ENCODE measurements around the gene DENND4A.

DNA sequence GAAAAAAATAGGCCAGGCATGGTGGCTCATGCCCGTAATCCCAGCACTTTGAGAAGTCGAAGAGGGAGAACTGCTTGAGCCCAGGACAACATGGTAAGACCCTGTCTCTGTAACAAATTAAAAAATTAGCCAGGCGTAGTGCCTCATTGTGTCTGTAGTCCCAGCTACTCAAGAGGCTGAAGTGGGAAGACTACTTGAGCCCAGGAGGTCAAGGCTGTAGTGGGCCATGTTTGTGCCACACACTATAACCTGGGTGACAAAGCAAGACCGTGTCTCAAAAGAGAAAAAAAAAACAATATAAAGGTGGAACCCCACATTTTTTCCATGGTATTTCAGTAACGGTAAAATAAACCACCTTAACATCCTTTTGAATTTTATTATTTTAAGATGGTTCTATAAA is 69.9 kb downstream of the DENND4A start:
- TF ChIP-seq, protein P1, sequence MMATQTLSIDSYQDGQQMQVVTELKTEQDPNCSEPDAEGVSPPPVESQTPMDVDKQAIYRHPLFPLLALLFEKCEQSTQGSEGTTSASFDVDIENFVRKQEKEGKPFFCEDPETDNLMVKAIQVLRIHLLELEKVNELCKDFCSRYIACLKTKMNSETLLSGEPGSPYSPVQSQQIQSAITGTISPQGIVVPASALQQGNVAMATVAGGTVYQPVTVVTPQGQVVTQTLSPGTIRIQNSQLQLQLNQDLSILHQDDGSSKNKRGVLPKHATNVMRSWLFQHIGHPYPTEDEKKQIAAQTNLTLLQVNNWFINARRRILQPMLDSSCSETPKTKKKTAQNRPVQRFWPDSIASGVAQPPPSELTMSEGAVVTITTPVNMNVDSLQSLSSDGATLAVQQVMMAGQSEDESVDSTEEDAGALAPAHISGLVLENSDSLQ (IDR thresholded peaks at IDR 0.05): no peak
- TF ChIP-seq SP1 (IDR thresholded peaks at IDR 0.05): no peak
- TF ChIP-seq ELF4 (IDR thresholded peaks at IDR 0.05): no peak
- no peak for TF ChIP-seq LEF1 (IDR thresholded peaks at IDR 0.05; ENCODE audit: borderline replicate concordance)
- TF ChIP-seq ZNF384 (IDR thresholded peaks at IDR 0.05): no peak
- no peak for TF ChIP-seq FOXK2 (IDR thresholded peaks at IDR 0.05)
- no peak for TF ChIP-seq HDGF (IDR thresholded peaks at IDR 0.05; ENCODE audit: borderline replicate concordance)
- no peak for TF ChIP-seq FOXM1 (IDR thresholded peaks at IDR 0.05; ENCODE audit: borderline replicate concordance)
- no peak for TF ChIP-seq L3MBTL2 (conservative IDR thresholded peaks at IDR 0.05)
- TF ChIP-seq CTBP1 (IDR thresholded peaks at IDR 0.05; ENCODE audit: borderline replicate concordance): no peak
- no peak for TF ChIP-seq ARNT (IDR thresholded peaks at IDR 0.05)
- TF ChIP-seq SUZ12 (IDR thresholded peaks at IDR 0.05): no peak
